D721Med (cell line): ENCODE data around the gene DLD.

ENCODE experiments used
- DNase-seq: peaks from one replicate; pipeline ENCODE4 v3.0.0; 2011; ENCODE audit warnings: low spot score; ENCODE audit not compliant: insufficient read length
- FAIRE-seq: peaks from 2 replicates; lab custom pipeline; 2011; peaks lifted over from hg19 to GRCh38; lab: Jason Lieb, UNC
- TF ChIP-seq, protein P1 (sequence below): IDR thresholded peaks from 2 replicates; pipeline ENCODE4 v1.5.1; 2012; ENCODE audit warnings: mild to moderate bottlenecking, control low read depth; ENCODE audit not compliant: insufficient read depth; ENCODE audit errors: missing control alignments

Gene DLD

DNA sequence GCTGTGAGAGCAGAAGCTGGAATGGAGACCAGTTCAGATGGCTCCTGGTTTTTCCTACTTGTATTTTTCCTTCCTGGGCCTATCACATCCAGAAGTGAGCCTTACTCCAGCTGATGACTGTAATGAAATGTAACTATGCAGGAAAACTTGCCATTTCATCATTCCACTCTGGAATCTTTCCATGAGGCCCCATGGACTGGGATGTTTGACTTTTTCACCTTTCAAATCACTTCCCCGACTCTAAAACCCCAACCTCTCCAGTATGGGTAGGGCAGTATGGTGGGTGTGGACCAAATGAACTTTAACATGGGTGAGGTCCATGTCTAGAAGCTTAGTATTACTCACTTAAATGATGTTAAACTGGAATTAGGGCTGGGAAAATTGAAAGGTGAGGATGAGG is 40.3 kb upstream of the DLD start:
- DNase-seq, result no peak
- TF ChIP-seq, protein P1, sequence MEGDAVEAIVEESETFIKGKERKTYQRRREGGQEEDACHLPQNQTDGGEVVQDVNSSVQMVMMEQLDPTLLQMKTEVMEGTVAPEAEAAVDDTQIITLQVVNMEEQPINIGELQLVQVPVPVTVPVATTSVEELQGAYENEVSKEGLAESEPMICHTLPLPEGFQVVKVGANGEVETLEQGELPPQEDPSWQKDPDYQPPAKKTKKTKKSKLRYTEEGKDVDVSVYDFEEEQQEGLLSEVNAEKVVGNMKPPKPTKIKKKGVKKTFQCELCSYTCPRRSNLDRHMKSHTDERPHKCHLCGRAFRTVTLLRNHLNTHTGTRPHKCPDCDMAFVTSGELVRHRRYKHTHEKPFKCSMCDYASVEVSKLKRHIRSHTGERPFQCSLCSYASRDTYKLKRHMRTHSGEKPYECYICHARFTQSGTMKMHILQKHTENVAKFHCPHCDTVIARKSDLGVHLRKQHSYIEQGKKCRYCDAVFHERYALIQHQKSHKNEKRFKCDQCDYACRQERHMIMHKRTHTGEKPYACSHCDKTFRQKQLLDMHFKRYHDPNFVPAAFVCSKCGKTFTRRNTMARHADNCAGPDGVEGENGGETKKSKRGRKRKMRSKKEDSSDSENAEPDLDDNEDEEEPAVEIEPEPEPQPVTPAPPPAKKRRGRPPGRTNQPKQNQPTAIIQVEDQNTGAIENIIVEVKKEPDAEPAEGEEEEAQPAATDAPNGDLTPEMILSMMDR, result no peak
- no peak for FAIRE-seq

DNA sequence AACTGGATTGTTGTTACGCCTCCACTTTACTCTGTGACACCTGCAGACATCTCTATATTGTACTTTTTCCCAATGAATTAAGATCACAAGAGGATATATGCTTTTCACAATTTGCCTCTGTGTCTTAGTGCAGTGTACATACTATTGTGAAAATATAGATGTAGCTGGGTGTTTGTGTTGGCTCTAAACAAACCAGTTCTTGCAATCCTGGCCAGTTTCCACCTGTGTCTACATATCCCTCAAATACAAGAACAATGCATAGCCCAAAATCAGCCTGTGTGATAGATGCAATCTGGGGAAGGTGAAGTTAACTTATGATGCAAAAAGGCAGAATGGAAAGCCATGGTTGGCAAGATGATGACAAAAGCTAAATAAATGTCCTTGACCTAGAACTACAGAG is 36.5 kb upstream of the DLD start:
- no peak for FAIRE-seq
- TF ChIP-seq, protein P1, result no peak
- DNase-seq, result no peak

DNA sequence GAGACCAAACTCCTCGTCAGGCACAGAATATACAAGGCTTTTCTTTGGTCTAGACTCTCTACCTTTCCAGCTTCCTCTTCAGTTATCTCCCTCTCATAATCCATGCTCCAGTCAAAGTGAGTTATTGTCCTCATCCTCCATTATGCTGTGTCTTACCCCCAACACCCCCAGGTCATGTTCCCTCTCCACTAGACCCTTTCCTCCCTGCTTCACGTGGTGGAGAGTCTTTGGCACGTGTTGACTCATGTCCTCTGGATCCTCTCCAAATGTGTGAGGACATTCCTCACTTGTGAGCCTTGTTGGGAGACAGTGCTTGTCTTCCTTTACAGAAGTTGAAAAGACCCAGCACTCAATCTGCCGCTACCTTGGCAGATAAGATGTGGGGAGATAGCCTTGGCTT is 36.0 kb upstream of the DLD start:
- no peak for FAIRE-seq
- DNase-seq, result no peak
- TF ChIP-seq, protein P1, result no peak

DNA sequence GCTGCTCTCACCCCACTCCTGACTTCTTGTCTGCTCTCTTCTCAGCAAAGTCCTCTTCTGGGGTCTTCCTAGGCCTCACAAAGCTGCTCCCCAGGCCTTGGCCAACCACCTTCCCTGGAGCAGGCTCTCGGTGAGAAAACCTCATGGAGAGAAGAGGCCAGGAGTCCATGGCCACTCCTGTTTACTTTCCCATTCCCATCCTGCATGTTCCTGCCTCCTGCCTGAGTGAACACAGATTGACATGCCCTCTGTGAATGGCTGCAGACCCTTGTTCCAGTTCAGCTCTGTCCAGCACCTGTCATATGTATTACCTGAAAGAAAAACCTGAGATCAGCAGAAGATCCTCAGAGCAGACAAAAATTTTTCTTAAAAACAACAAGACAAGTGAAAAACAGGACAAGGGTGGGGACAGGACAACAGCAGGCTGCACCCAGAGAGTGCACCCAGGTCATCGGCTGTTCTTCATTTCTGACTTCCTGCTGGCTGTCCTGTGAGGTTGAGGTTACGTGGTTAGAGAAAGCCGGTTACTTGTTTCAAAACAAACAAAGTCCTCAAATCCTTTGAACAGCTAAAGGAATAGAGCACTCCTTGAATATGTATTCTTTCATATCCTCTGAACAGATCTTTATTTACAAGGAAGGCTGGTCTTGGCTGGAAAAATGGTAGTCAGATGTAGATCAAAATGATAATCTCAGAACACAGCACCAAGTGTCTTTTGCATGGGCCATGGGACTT is 34.0 kb upstream of the DLD start:
- no peak for DNase-seq
- TF ChIP-seq, protein P1, result no peak
- FAIRE-seq, result no peak

DNA sequence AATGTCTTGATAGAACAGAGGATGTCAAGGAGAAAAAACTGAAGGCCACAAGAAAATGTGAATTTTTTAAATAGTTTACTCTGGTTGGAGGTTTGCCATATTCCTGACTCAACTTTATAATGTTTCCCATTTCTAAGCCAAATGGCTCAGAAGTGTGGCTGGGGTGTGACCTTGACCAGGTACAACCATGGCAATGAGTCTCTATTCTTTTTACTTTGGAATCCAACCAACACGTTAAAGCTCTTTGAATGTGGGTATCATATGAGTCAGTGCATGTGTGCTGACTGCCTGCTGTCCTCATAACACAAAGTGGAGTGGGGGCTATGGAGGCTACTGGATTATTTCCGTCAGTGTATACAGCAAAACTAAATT is 33.5 kb upstream of the DLD start:
- DNase-seq (no peak), FAIRE-seq (no peak)

DNA sequence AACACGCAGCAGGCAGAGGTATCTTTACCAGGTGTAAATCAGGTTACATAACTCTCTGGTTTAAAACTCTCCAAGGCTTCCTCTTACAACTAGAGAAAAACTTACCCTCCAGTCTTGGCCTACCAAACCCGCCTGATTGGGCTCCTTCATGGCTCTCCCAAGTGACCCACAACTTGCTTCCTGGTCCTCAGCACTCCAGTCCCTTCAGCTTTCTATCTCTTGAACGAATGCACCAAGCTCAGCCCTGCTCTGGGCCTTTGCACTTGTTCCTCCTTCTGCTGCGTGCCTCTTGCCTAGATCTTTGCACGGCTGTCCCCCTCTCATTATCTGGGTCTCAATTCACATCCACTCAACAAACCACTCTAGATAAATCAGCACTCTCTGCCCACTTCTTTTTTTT is 32.7 kb upstream of the DLD start:
- no peak for FAIRE-seq
- no peak for DNase-seq
- TF ChIP-seq, protein P1, result no peak

More for the DNA sequence above, 33.5 kb upstream of the DLD start:
- TF ChIP-seq, protein P1, result no peak

DNA sequence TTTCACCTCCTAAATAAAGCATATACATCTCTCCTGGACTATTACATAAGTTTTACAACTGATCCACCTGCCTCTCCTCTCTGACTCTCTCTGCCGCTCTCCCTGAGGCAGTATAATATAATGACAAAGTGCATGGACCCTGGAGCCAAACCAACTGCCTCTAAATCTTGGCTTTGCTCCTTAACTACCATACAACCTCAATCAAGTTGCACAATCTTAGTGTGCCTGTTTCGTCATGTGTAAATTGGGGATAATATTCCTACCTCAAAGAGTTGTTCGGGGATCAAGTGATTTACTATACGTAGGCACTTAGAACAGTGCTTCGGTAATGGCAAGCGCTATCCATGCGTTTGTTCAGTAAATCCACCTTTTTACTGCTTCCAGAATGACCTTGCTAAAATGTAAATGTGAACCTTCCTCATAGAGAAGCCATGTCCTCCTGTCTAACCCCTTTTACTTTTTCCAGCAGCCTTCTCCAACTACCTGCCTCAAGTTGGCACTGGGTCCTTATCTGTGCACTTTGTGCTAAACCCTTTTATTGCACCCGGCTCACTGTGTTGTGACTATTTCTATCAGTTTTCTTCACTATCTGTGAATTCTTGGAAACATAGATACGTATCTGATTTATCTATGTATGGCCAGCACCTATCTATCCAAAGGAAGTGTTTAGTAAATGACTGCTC is 30.6 kb upstream of the DLD start:
- DNase-seq (no peak), FAIRE-seq (no peak)
- TF ChIP-seq, protein P1, result no peak
